Neuronal stem cell (in vitro differentiated cells): ENCODE measurements around the gene TM7SF2.

Experiments used
- DNase-seq: peaks from one replicate; pipeline ENCODE4 v3.0.0-alpha.2; 2013; ENCODE audit warnings: low spot score
- H2AFZ ChIP-seq: one replicate; pipeline ENCODE4 v1.6.1; 2013; ENCODE audit warnings: mild to moderate bottlenecking, low read length, inconsistent platforms
- H2AK5ac ChIP-seq: 2 replicates; pipeline ENCODE4 v1.6.1; 2013; ENCODE audit warnings: low read depth, mild to moderate bottlenecking, inconsistent platforms, low read length, moderate library complexity, mixed read lengths
- H2BK120ac ChIP-seq: 2 replicates; pipeline ENCODE4 v1.6.1; 2013; ENCODE audit warnings: low read depth, mild to moderate bottlenecking, inconsistent platforms, low read length, moderate library complexity, mixed read lengths
- H2BK12ac ChIP-seq: one replicate; pipeline ENCODE4 v1.6.1; 2013; ENCODE audit warnings: low read length, inconsistent platforms
- H2BK15ac ChIP-seq: 2 replicates; pipeline ENCODE4 v1.6.1; 2013; ENCODE audit warnings: mild to moderate bottlenecking, low read length, inconsistent platforms, mixed read lengths
- H2BK5ac ChIP-seq: one replicate; pipeline ENCODE4 v1.6.1; 2013; ENCODE audit warnings: inconsistent platforms, mild to moderate bottlenecking, low read length, moderate library complexity
- H3K14ac ChIP-seq: one replicate; pipeline ENCODE4 v1.6.1; 2013; ENCODE audit warnings: low read length, inconsistent platforms
- H3K18ac ChIP-seq: 2 replicates; pipeline ENCODE4 v1.6.1; 2013; ENCODE audit warnings: low read length, inconsistent platforms
- H3K23ac ChIP-seq: 2 replicates; pipeline ENCODE4 v1.6.1; 2013; ENCODE audit warnings: low read depth, mild to moderate bottlenecking, mixed read lengths, low read length, inconsistent platforms; ENCODE audit not compliant: poor library complexity
- H3K27ac ChIP-seq: replicated peaks from 3 replicates; pipeline ENCODE4 v1.5.1; 2013; ENCODE audit warnings: low read length, inconsistent platforms
- H3K27me3 ChIP-seq, 3 experiments: 2 replicates each; pipeline ENCODE4 v1.6.1; 2013; ENCODE audit warnings: low read length in 3 of 3, mild to moderate bottlenecking in 2 of 3, inconsistent platforms in 1 of 3, low read depth in 1 of 3, mixed read lengths in 1 of 3, moderate library complexity in 1 of 3; ENCODE audit not compliant: control insufficient read depth in 3 of 3, insufficient read depth in 3 of 3
- H3K36me3 ChIP-seq, 2 donors: replicated peaks in 1 of 2; 2 replicates each; pipeline ENCODE4 v1.6.1; 2013; ENCODE audit warnings: low read length in 2 of 2; ENCODE audit not compliant: control insufficient read depth in 2 of 2, insufficient read depth in 2 of 2
- H3K4ac ChIP-seq: 2 replicates; pipeline ENCODE4 v1.6.1; 2013; ENCODE audit warnings: inconsistent platforms, mild to moderate bottlenecking, low read length, moderate library complexity
- H3K4me1 ChIP-seq, 2 donors: 1 replicate in 1 of 2; 2 replicates in 1 of 2; pipeline ENCODE4 v1.6.1; 2013; ENCODE audit warnings: low read length in 2 of 2, low read depth in 1 of 2; ENCODE audit not compliant: control insufficient read depth in 2 of 2, insufficient read depth in 1 of 2
- H3K4me2 ChIP-seq: one replicate; pipeline ENCODE4 v1.6.1; 2013; ENCODE audit warnings: mild to moderate bottlenecking, low read length, inconsistent platforms; ENCODE audit not compliant: insufficient read depth, poor library complexity, severe bottlenecking
- H3K4me3 ChIP-seq, 2 donors: 2 replicates each; pipeline ENCODE4 v1.5.1; 2013; ENCODE audit warnings: low read length in 2 of 2, mild to moderate bottlenecking in 2 of 2, inconsistent platforms in 1 of 2, moderate library complexity in 1 of 2
- H3K79me1 ChIP-seq: one replicate; pipeline ENCODE4 v1.6.1; 2013; ENCODE audit warnings: low read depth, mild to moderate bottlenecking, inconsistent platforms, low read length, moderate library complexity
- H3K9ac ChIP-seq: one replicate; pipeline ENCODE4 v1.6.1; 2013; ENCODE audit warnings: mild to moderate bottlenecking, low read depth, low read length, inconsistent platforms; ENCODE audit not compliant: poor library complexity
- H3K9me3 ChIP-seq, 2 donors: replicated peaks in 1 of 2; 2 replicates each; pipeline versions ENCODE3 to v1.6.1; 2013; ENCODE audit warnings: low read length in 2 of 2, mild to moderate bottlenecking in 2 of 2, inconsistent platforms in 1 of 2, low read depth in 1 of 2, mixed read lengths in 1 of 2, moderate library complexity in 1 of 2; ENCODE audit not compliant: control insufficient read depth in 2 of 2, insufficient read depth in 1 of 2
- H4K8ac ChIP-seq: one replicate; pipeline ENCODE4 v1.6.1; 2013; ENCODE audit warnings: low read depth, mild to moderate bottlenecking, inconsistent platforms, low read length, moderate library complexity
- H4K91ac ChIP-seq: one replicate; pipeline ENCODE4 v1.6.1; 2013; ENCODE audit warnings: low read length, low read depth, mild to moderate bottlenecking, inconsistent platforms; ENCODE audit not compliant: poor library complexity
- WGBS, 2 donors: extraction: QIAGEN DNeasy Blood & Tissue Kit; methylation state at CpG; one replicate each; pipeline ENCODE4 v1.1.7; 2013; ENCODE audit warnings: missing lambda C conversion rate in 2 of 2, mixed read lengths in 1 of 2; ENCODE audit not compliant: insufficient read length in 2 of 2, insufficient replicate concordance in 1 of 2; ENCODE audit errors: extremely low coverage in 2 of 2; 5-methylcytosine and 5-hydroxymethylcytosine counted together

The TM7SF2 gene

GRCh38 chr11:65121865-65122696 lies 10.4 kb downstream of the TM7SF2 start, which contains the start of the genes FAU and MRPL49:
Gene FAU (minus strand): TSS chr11:65122134. CDS start chr11:65121813, 321 bp downstream.
Gene MRPL49 (plus strand): TSS chr11:65122321. CDS start chr11:65122347, 26 bp downstream.
- peaks cover 6% of the 10 kb centered on the region for H3K79me1 ChIP-seq
- no peak within 1 kb of the TSS for H4K91ac ChIP-seq
- no peak within 1 kb of the TSS for H2BK12ac ChIP-seq
- peak; percentile 94 for DNase-seq
- H3K9ac ChIP-seq, result peak within 1 kb of the TSS; percentile 97
- WGBS, 2 donors, result no CpG with 5 or more reads among the region's 64 CpGs
- H3K14ac ChIP-seq, result no peak within 1 kb of the TSS
- peak within 1 kb of the TSS; percentile 11 for H2BK15ac ChIP-seq
- H3K27ac ChIP-seq, result peak within 1 kb of the TSS; percentile 89
- H3K4ac ChIP-seq, result no peak within 1 kb of the TSS
- peaks cover 32 to 70% of the 10 kb centered on the region in 2 donors for H3K36me3 ChIP-seq
- H3K18ac ChIP-seq, result peak within 1 kb of the TSS; percentile 92
- peak within 1 kb of the TSS; percentile 62 for H3K23ac ChIP-seq
- H3K4me3 ChIP-seq, result peak within 1 kb of the TSS; percentile 73 to 88
- H4K8ac ChIP-seq, result no peak within 1 kb of the TSS
- no peaks in the 10 kb centered on the region for H3K27me3 ChIP-seq
- peak within 1 kb of the TSS; percentile 13 for H2AK5ac ChIP-seq
- peak within 1 kb of the TSS; percentile 70 for H3K4me2 ChIP-seq
- H3K9me3 ChIP-seq, result no peaks in the 10 kb centered on the region
- H3K4me1 ChIP-seq, result peaks cover 3 to 11% of the 10 kb centered on the region in 2 donors
- no peak within 1 kb of the TSS for H2BK120ac ChIP-seq
- H2AFZ ChIP-seq, result peak within 1 kb of the TSS; percentile 84
- H2BK5ac ChIP-seq, result no peak within 1 kb of the TSS

GRCh38 chr11:65124480-65125196 lies 13.0 kb downstream of the TM7SF2 start:
- Histone ChIP-seq H3K4me3 (no peak overlapping the region), H3K4me1 (peaks cover 3 to 11% of the 10 kb centered on the region in 2 donors), H3K4me2 (no peak overlapping the region), H4K8ac (no peak overlapping the region), H3K9me3 (no peaks in the 10 kb centered on the region), H2BK120ac (no peak overlapping the region), H3K79me1 (peaks cover 6% of the 10 kb centered on the region), H2AFZ (no peak overlapping the region), H3K4ac (no peak overlapping the region), H2BK12ac (no peak overlapping the region), H2AK5ac (no peak overlapping the region), H3K18ac (no peak overlapping the region), H3K9ac (no peak overlapping the region), H3K27me3 (no peaks in the 10 kb centered on the region), H3K14ac (no peak overlapping the region), H2BK5ac (no peak overlapping the region), H3K36me3 (peaks cover 50 to 76% of the 10 kb centered on the region in 2 donors), H2BK15ac (no peak overlapping the region), H3K23ac (no peak overlapping the region), H4K91ac (no peak overlapping the region), H3K27ac (no peak overlapping the region)
- no peak for DNase-seq
- WGBS, 2 donors, result no CpG with 5 or more reads among the region's 5 CpGs

GRCh38 chr11:65125197-65126056 lies 13.8 kb downstream of the TM7SF2 start:
- Histone ChIP-seq H3K79me1 (peaks cover 6% of the 10 kb centered on the region), H2BK15ac (no peak overlapping the region), H3K4ac (no peak overlapping the region), H4K91ac (no peak overlapping the region), H3K36me3 (peaks cover 52 to 76% of the 10 kb centered on the region in 2 donors), H3K14ac (no peak overlapping the region), H4K8ac (no peak overlapping the region), H2AK5ac (no peak overlapping the region), H3K9ac (peak overlapping the region; percentile 51), H3K9me3 (no peaks in the 10 kb centered on the region), H3K27me3 (no peaks in the 10 kb centered on the region), H2BK120ac (no peak overlapping the region), H2BK12ac (no peak overlapping the region), H3K27ac (no peak overlapping the region), H3K4me2 (no peak overlapping the region), H3K18ac (no peak overlapping the region), H3K4me1 (peaks cover 3 to 11% of the 10 kb centered on the region in 2 donors), H2BK5ac (no peak overlapping the region), H3K23ac (no peak overlapping the region), H3K4me3 (no peak overlapping the region), H2AFZ (no peak overlapping the region)
- no CpG with 5 or more reads among the region's 12 CpGs for WGBS, 2 donors
- no peak for DNase-seq
